ENCODE data around the gene NAA25.
A peak's percentile ranks its signal among the peaks of the same experiment; 100 is the strongest.

NAA25 gene

GRCh38 chr12:112116232-112117060 lies 7.9 kb upstream of the NAA25 start:
- peak; percentile 93 for DNase-seq

GRCh38 chr12:112115259-112116045 lies 6.9 kb upstream of the NAA25 start:
- no peak for DNase-seq

GRCh38 chr12:112112409-112113133 lies 4.0 kb upstream of the NAA25 start:
- DNase-seq = peak; percentile 55

GRCh38 chr12:112111931-112112330 lies 3.3 kb upstream of the NAA25 start:
- DNase-seq = peak; percentile 32

GRCh38 chr12:112110787-112111662 lies 2.4 kb upstream of the NAA25 start:
- DNase-seq = peak; percentile 55

GRCh38 chr12:112107306-112108201 lies 1.0 kb downstream of the NAA25 start:
- DNase-seq = peak; percentile 70

GRCh38 chr12:112105891-112106290 lies 2.7 kb downstream of the NAA25 start:
- no peak for DNase-seq

- DNase-seq = no peak
Observed at GRCh38 chr12:112103758-112104503, 4.7 kb downstream of the NAA25 start.

- DNase-seq = peak; percentile 36
Observed at GRCh38 chr12:112102746-112103145, 5.8 kb downstream of the NAA25 start.

- DNase-seq = no peak
Observed at GRCh38 chr12:112102127-112102526, 6.5 kb downstream of the NAA25 start.

GRCh38 chr12:112100500-112100899 lies 8.1 kb downstream of the NAA25 start:
- peak; percentile 8 for DNase-seq

GRCh38 chr12:112097641-112098040 lies 10.9 kb downstream of the NAA25 start:
- DNase-seq = peak; percentile 34

- peak; percentile 40 for DNase-seq
Observed at GRCh38 chr12:112096667-112097066, 11.9 kb downstream of the NAA25 start.

- peak; percentile 4 for DNase-seq
Observed at GRCh38 chr12:112096070-112096469, 12.5 kb downstream of the NAA25 start.

GRCh38 chr12:112091563-112091962 lies 17.0 kb downstream of the NAA25 start:
- DNase-seq = no peak

GRCh38 chr12:112087851-112088250 lies 20.7 kb downstream of the NAA25 start:
- DNase-seq = no peak

- DNase-seq = no peak
Observed at GRCh38 chr12:112087055-112087850, 21.3 kb downstream of the NAA25 start.

GRCh38 chr12:112066566-112066965 lies 42.0 kb downstream of the NAA25 start:
- no peak for DNase-seq

- DNase-seq = no peak
Observed at GRCh38 chr12:112063273-112063672, 45.3 kb downstream of the NAA25 start.

- no peak for DNase-seq
Observed at GRCh38 chr12:112061137-112061536, 47.4 kb downstream of the NAA25 start.
